ENCODE measurements around the gene CCND3. TPM values are rescaled to one million over a fixed set of nuclear protein-coding genes. Genes with fewer than 3 reads are reported as not detected.

CCND3 gene
- total and polyA plus RNA-seq, 2 of the 13 experiments (the other 11 are each of a cell fraction or from before 2014, with no cell fraction given): 4.3 to 7.2 TPM

DNA sequence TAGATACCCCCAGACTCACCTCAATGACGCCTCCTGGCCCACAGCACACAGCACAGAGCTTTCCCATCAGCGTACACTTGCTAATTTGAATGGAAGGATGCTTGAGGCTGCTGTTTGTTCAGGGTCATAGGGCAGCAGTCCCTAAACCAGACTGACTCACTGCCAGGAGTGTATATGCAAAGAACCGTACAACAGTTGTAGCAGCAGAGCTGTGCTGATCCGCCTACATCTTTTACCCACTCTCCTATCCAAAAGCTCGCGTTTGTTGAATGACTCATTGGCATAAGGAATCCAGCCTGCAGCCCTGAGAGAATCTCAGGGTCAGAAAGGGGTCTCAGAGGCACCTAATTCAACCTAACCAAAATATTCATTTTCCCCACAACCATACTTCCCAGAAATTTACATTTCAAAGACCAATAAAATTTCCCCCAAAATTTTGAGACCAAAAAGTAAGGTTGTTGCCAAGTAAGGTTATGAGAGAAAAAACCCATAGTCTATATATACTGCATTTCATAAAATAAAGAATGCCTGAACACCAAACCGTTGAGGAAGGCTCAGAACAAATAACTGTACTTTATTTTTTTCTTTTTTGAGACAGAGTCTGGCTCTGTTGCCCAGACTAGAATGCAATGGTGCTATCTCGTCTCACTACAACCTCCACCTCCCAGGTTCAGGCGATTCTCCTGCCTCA, 35.3 kb upstream of the CCND3 start (continued):
- TF ChIP-seq, protein P1, sequence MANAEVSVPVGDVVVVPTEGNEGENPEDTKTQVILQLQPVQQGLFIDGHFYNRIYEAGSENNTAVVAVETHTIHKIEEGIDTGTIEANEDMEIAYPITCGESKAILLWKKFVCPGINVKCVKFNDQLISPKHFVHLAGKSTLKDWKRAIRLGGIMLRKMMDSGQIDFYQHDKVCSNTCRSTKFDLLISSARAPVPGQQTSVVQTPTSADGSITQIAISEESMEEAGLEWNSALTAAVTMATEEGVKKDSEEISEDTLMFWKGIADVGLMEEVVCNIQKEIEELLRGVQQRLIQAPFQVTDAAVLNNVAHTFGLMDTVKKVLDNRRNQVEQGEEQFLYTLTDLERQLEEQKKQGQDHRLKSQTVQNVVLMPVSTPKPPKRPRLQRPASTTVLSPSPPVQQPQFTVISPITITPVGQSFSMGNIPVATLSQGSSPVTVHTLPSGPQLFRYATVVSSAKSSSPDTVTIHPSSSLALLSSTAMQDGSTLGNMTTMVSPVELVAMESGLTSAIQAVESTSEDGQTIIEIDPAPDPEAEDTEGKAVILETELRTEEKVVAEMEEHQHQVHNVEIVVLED (CRISPR knock-in tag; IDR thresholded peaks at IDR 0.05; ENCODE audit: borderline replicate concordance): no peak
- TF ChIP-seq, protein P2, sequence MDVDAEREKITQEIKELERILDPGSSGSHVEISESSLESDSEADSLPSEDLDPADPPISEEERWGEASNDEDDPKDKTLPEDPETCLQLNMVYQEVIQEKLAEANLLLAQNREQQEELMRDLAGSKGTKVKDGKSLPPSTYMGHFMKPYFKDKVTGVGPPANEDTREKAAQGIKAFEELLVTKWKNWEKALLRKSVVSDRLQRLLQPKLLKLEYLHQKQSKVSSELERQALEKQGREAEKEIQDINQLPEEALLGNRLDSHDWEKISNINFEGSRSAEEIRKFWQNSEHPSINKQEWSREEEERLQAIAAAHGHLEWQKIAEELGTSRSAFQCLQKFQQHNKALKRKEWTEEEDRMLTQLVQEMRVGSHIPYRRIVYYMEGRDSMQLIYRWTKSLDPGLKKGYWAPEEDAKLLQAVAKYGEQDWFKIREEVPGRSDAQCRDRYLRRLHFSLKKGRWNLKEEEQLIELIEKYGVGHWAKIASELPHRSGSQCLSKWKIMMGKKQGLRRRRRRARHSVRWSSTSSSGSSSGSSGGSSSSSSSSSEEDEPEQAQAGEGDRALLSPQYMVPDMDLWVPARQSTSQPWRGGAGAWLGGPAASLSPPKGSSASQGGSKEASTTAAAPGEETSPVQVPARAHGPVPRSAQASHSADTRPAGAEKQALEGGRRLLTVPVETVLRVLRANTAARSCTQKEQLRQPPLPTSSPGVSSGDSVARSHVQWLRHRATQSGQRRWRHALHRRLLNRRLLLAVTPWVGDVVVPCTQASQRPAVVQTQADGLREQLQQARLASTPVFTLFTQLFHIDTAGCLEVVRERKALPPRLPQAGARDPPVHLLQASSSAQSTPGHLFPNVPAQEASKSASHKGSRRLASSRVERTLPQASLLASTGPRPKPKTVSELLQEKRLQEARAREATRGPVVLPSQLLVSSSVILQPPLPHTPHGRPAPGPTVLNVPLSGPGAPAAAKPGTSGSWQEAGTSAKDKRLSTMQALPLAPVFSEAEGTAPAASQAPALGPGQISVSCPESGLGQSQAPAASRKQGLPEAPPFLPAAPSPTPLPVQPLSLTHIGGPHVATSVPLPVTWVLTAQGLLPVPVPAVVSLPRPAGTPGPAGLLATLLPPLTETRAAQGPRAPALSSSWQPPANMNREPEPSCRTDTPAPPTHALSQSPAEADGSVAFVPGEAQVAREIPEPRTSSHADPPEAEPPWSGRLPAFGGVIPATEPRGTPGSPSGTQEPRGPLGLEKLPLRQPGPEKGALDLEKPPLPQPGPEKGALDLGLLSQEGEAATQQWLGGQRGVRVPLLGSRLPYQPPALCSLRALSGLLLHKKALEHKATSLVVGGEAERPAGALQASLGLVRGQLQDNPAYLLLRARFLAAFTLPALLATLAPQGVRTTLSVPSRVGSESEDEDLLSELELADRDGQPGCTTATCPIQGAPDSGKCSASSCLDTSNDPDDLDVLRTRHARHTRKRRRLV (CRISPR knock-in tag; IDR thresholded peaks at IDR 0.05): no peak

DNA sequence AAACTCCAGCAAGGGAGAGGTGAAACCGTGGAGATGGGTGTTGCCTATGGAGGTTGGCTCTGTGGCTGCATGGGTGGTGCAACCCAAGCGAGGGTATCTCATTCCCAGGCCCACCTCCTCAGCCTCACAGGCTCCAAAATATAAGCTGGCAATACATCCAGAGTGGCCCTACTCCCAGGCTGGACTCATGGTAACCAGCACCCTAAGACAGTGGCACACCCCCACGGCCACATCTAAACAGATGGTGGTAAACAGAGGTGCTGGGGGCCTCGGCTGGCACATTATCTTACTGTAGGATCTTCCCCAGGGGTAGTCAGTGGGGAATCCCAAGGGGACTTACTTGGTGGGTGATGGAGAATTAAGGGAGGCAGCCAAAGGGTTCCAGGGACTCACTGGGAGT, 33.7 kb upstream of the CCND3 start:
- no peak overlapping the region for H3K27ac ChIP-seq (ENCODE audit: extremely low read length, insufficient read depth, low read length)
- BruUV-seq (replicated peaks): no TSS peak
- no peak for ATAC-seq
- DNase-seq (ENCODE audit: low spot score): no peak
- intact Hi-C loops (cut with micrococcal nuclease; ENCODE audit: unreplicated experiment): no loop called here
- H4K20me1 ChIP-seq (ENCODE audit: insufficient read depth, low read length): no peaks in the 10 kb centered on the region
- no peaks in the 10 kb centered on the region for H3K79me2 ChIP-seq (ENCODE audit: insufficient read depth, low read length)
- no peak overlapping the region for H3K4me3 ChIP-seq (replicated peaks in 1 of 3; ENCODE audit: insufficient read depth in 1 of 3, low read depth in 2 of 3, low read length in 3 of 3)
- H3K9ac ChIP-seq (ENCODE audit: insufficient read depth, low read depth, low read length): no peak overlapping the region
- POLR2A ChIA-PET: no interaction called here
- in situ Hi-C loops (cut with HindIII; ENCODE audit: extremely low pct_ligation_motif_present, low pct_unique_long_range_greater_than_20kb): no loop called here
- H3K4me2 ChIP-seq (ENCODE audit: low read depth, low read length): no peak overlapping the region
- H3K9me3 ChIP-seq (ENCODE audit: low read length): no peaks in the 10 kb centered on the region
- WGBS (ENCODE audit: low lambda C conversion rate): 16% methylated on average over 4 of the region's 4 CpGs
- no peak overlapping the region for H2AFZ ChIP-seq (ENCODE audit: low read length)
- H3K27me3 ChIP-seq (ENCODE audit: control insufficient read depth in 1 of 2, insufficient read depth in 2 of 2, low read length in 2 of 2): no peaks in the 10 kb centered on the region
- no peak for FAIRE-seq
- CTCF ChIA-PET (ENCODE audit: low intra/inter-chr PET ratio, low total read pairs): no interaction called here
- H3K36me3 ChIP-seq (replicated peaks in 1 of 2; ENCODE audit: control insufficient read depth in 1 of 2, insufficient read depth in 2 of 2, low read length in 2 of 2): no peaks in the 10 kb centered on the region
- H3K4me1 ChIP-seq (ENCODE audit: insufficient read depth, low read length): no peaks in the 10 kb centered on the region; the same call in 1 of the 2 replicates
- TF ChIP-seq SMAD9 (CRISPR knock-in tag; IDR thresholded peaks at IDR 0.05) (no peak), ZHX1 (CRISPR knock-in tag; IDR thresholded peaks at IDR 0.05; ENCODE audit: low read depth) (no peak), NCOR1 (IDR thresholded peaks at IDR 0.05; ENCODE audit: borderline replicate concordance, low read length) (no peak), ZBTB2 (CRISPR knock-in tag; IDR thresholded peaks at IDR 0.05; ENCODE audit: low read depth) (no peak)
- TF ChIP-seq, protein P3, sequence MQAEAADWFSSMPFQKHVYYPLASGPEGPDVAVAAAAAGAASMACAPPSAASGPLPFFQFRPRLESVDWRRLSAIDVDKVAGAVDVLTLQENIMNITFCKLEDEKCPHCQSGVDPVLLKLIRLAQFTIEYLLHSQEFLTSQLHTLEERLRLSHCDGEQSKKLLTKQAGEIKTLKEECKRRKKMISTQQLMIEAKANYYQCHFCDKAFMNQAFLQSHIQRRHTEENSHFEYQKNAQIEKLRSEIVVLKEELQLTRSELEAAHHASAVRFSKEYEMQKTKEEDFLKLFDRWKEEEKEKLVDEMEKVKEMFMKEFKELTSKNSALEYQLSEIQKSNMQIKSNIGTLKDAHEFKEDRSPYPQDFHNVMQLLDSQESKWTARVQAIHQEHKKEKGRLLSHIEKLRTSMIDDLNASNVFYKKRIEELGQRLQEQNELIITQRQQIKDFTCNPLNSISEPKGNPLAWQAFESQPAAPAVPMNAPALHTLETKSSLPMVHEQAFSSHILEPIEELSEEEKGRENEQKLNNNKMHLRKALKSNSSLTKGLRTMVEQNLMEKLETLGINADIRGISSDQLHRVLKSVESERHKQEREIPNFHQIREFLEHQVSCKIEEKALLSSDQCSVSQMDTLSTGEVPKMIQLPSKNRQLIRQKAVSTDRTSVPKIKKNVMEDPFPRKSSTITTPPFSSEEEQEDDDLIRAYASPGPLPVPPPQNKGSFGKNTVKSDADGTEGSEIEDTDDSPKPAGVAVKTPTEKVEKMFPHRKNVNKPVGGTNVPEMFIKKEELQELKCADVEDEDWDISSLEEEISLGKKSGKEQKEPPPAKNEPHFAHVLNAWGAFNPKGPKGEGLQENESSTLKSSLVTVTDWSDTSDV (CRISPR knock-in tag; IDR thresholded peaks at IDR 0.05): no peak
